Endothelial cell of umbilical vein (primary cell): ENCODE results near the gene S100P. TPM values are rescaled to one million over a fixed set of nuclear protein-coding genes. Genes with fewer than 3 reads are reported as not detected.

Experiments
- BruUV-seq: library from RNA; stranded (reverse); fragments of 400-500 nt; replicated peaks from 2 replicates; lab custom pipeline; 2021; lab: Mats Ljungman, UMichigan
- CTCF ChIA-PET: fragments of 300-600, 350-600 bp; sonication (Branson Sonifier 250); formaldehyde crosslinking; loops from one replicate; lab custom pipeline; 2021; ENCODE audit warnings: antibody characterized with exemption, inconsistent platforms; lab: Charles Lee
- POLR2A ChIA-PET: fragments of 300-600, 350-600 bp; sonication (Branson Sonifier 250); formaldehyde crosslinking; loops from one replicate; lab custom pipeline; 2021; ENCODE audit warnings: antibody characterized with exemption, inconsistent platforms; lab: Charles Lee
- DNase-seq: peaks from one replicate; pipeline ENCODE4 v3.0.0-alpha.2; 2011; ENCODE audit warnings: low read depth, low spot score
- FAIRE-seq: peaks from 2 replicates; lab custom pipeline; 2011; peaks lifted over from hg19 to GRCh38; lab: Jason Lieb, UNC
- H2AFZ ChIP-seq: 2 replicates; pipeline ENCODE4 v1.6.0; 2012; ENCODE audit warnings: low read depth, low read length, control low read depth, inconsistent platforms
- H3K27ac ChIP-seq: 2 replicates; pipeline ENCODE4 v1.5.1; 2011; ENCODE audit warnings: low read depth, mild to moderate bottlenecking, control low read depth, low read length, moderate library complexity; ENCODE audit not compliant: insufficient read depth
- H3K27me3 ChIP-seq, 2 experiments: 2 replicates each; pipeline versions ENCODE4 v1.6.0 to v1.6.1; 2011; ENCODE audit warnings: low read length in 2 of 2, mixed read lengths in 1 of 2; ENCODE audit not compliant: control insufficient read depth in 2 of 2, insufficient read depth in 2 of 2
- H3K36me3 ChIP-seq, 2 experiments: 2 replicates in 1 of 2; 3 replicates in 1 of 2; pipeline ENCODE4 v1.5.1; 2011; ENCODE audit warnings: low read length in 2 of 2, mild to moderate bottlenecking in 1 of 2, moderate library complexity in 1 of 2; ENCODE audit not compliant: control insufficient read depth in 2 of 2, insufficient read depth in 2 of 2; ENCODE audit errors: extremely low read depth in 1 of 2
- H3K4me1 ChIP-seq: 3 replicates; pipeline ENCODE4 v1.5.1; 2011; ENCODE audit warnings: mild to moderate bottlenecking, low read length; ENCODE audit not compliant: control insufficient read depth, insufficient read depth; ENCODE audit errors: extremely low read depth
- H3K4me2 ChIP-seq: 2 replicates; pipeline ENCODE4 v1.6.1; 2011; ENCODE audit warnings: low read length, control low read depth, mixed read lengths; ENCODE audit not compliant: insufficient read depth
- H3K4me3 ChIP-seq, 3 experiments: fragments of 200-600 bp in 1 of 3; sonication (generic), shearing (Covaris generic) in 1 of 3; replicated peaks in 1 of 3; 2 replicates each; pipeline ENCODE4 v1.5.1; 2011 to 2016; ENCODE audit warnings: control low read depth in 3 of 3, low read length in 3 of 3, mild to moderate bottlenecking in 2 of 3, inconsistent platforms in 1 of 3, low read depth in 1 of 3, moderate library complexity in 1 of 3; ENCODE audit not compliant: insufficient read depth in 1 of 3
- H3K79me2 ChIP-seq: 2 replicates; pipeline ENCODE4 v1.6.0; 2012; ENCODE audit warnings: low read length, inconsistent platforms; ENCODE audit not compliant: control insufficient read depth, insufficient read depth
- H3K9ac ChIP-seq: replicated peaks from 2 replicates; pipeline ENCODE3; 2011; ENCODE audit warnings: low read length, control low read depth; ENCODE audit not compliant: insufficient read depth; ENCODE audit errors: extremely low read depth
- H3K9me1 ChIP-seq: replicated peaks from 3 replicates; pipeline ENCODE4 v1.6.0; 2011; ENCODE audit warnings: mild to moderate bottlenecking, low read length; ENCODE audit not compliant: control insufficient read depth, insufficient read depth; ENCODE audit errors: extremely low read depth
- H3K9me3 ChIP-seq: replicated peaks from 2 replicates; pipeline ENCODE4 v1.5.1; 2012; ENCODE audit warnings: low read length, inconsistent platforms; ENCODE audit not compliant: control insufficient read depth, insufficient read depth
- H4K20me1 ChIP-seq: replicated peaks from 2 replicates; pipeline ENCODE3; 2011; ENCODE audit warnings: mild to moderate bottlenecking, low read length; ENCODE audit not compliant: control insufficient read depth, insufficient read depth; ENCODE audit errors: extremely low read depth
- EZH2 ChIP-seq: IDR thresholded peaks from 2 replicates; pipeline ENCODE4 v1.6.1; 2012; ENCODE audit warnings: borderline replicate concordance, low read depth, mild to moderate bottlenecking, moderate library complexity, low read length, inconsistent platforms; ENCODE audit not compliant: severe bottlenecking
- FOS ChIP-seq: IDR thresholded peaks from 2 replicates; pipeline ENCODE4 v1.6.1; 2011; ENCODE audit warnings: mild to moderate bottlenecking, low read length, moderate library complexity, borderline replicate concordance; ENCODE audit not compliant: insufficient read depth
- GATA2 ChIP-seq: IDR thresholded peaks from 2 replicates; pipeline ENCODE4 v1.7.0; 2011; ENCODE audit warnings: low read depth, mild to moderate bottlenecking, moderate library complexity, mixed read lengths, low read length; ENCODE audit not compliant: insufficient read length, insufficient read depth
- JUN ChIP-seq: IDR thresholded peaks from 2 replicates; pipeline ENCODE4 v1.6.1; 2011; ENCODE audit warnings: borderline replicate concordance, low read depth; ENCODE audit not compliant: insufficient read length, insufficient read depth
- MAX ChIP-seq: IDR thresholded peaks from 2 replicates; pipeline ENCODE4 v1.6.1; 2011; ENCODE audit not compliant: insufficient read depth, insufficient read length
- MYC ChIP-seq: IDR thresholded peaks from one replicate; pipeline ENCODE4 v1.6.1; 2011; ENCODE audit warnings: mild to moderate bottlenecking, low read depth, low read length
- POLR2A ChIP-seq: IDR thresholded peaks from 2 replicates; pipeline ENCODE4 v1.6.1; 2012; ENCODE audit warnings: low read depth, mild to moderate bottlenecking, control low read depth, low read length
- POLR2AphosphoS5 ChIP-seq: IDR thresholded peaks from 2 replicates; pipeline ENCODE4 v1.6.1; 2012; ENCODE audit warnings: low read depth, mild to moderate bottlenecking, control low read depth, low read length, moderate library complexity; ENCODE audit not compliant: insufficient read depth
- dilution Hi-C: fragments of 300-500 bp; cut with MboI; formaldehyde crosslinking; loops from one replicate; pipeline ENCODE4 v1.15.0; 2019; ENCODE audit warnings: low sequenced_read_pairs; ENCODE audit not compliant: extremely low pct_ligation_motif_present
- intact Hi-C: fragments of 100-400 bp; cut with micrococcal nuclease; formaldehyde crosslinking; loops from one replicate; pipeline ENCODE4 v1.10.0; 2022
- polyA plus RNA-seq, 4 experiments: library from polyadenylated mRNA; depleted of rRNA in 3 of 4; stranded (reverse) in 3 of 4; unstranded in 1 of 4; fragments of >200 nt; gene quantifications; 2 replicates each; pipeline versions ENCODE4 v1.2.1 to v1.2.3, GENCODE V29; 2011 to 2012; ENCODE audit warnings: missing spikeins in 1 of 4
- total RNA-seq: library from RNA; stranded (reverse); gene quantifications from 2 replicates; pipeline ENCODE4 v1.2.3, GENCODE V29; 2021
- TF ChIP-seq, protein P1 (sequence below), 2 donors: IDR thresholded peaks; 1 replicate in 1 of 2; 2 replicates in 1 of 2; pipeline ENCODE4 v1.5.1; 2011; ENCODE audit warnings: low read length in 2 of 2, mild to moderate bottlenecking in 2 of 2, moderate library complexity in 2 of 2, control low read depth in 1 of 2, inconsistent platforms in 1 of 2, low read depth in 1 of 2; ENCODE audit not compliant: insufficient read depth in 1 of 2; ENCODE audit errors: extremely low read depth in 1 of 2

Gene S100P
- total and polyA plus RNA-seq, 2 donors (not counting 3 experiments of a cell fraction or from before 2014, with no cell fraction given): not detected

DNA sequence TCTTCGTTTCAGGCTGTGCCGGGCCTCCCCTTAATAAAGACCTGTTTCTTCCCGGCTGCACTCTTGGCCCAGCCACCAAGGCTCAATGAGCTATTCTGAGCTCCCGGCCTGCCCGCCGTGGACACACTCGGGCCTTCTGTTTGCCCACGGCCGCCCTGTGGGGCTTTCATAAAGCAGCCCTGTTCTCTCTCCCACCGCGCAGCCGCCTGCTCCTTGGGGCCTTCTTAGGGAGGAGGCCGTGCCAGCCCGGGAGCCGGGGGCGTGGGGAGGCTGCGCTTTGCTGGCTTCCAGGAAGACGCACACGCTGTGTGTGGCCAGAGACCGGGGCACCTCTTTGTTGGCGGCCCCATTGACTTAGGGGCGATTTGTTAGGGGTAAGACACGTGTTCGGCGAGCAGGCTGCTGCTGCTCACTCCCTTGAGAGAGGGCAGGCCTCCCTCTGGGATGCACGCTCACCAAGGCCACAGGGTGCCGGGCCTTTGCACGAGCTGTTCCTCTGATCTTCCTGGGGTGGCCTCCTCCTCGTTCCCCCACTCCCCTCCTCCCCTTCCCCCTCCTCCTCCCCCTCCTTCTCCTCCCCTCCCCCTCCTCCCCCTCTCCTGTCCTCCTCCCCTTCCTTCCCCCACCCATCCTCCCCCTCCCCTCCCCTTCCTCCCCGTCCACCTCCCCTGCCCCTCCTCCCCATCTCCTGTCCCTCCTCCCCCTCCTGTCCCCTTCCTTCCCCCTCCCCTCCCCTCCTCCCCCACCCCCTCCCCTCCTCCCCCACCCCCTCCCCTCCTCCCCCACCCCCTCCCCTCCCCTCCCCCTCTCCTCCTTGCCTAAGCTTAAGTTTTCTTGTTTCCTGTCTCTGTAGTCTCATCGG lies 33.6 kb downstream of the S100P start:
- CTCF ChIA-PET: interaction anchor here (1.7 kb wide), 1 partner anchor 146 kb away, joined by 6 read pairs; no protein-coding TSS in a partner anchor
- no peak overlapping the region for H3K9ac ChIP-seq
- dilution Hi-C loops: no loop called here

More for the DNA sequence above, 33.6 kb downstream of the S100P start:
- FAIRE-seq: no peak
- DNase-seq: no peak
- H2AFZ ChIP-seq: no peak overlapping the region
- no peak overlapping the region for H3K27ac ChIP-seq
- intact Hi-C loops: no loop called here
- H3K36me3 ChIP-seq: no peaks in the 10 kb centered on the region
- TF ChIP-seq JUN (no peak), POLR2AphosphoS5 (no peak), GATA2 (no peak), EZH2 (no peak), MYC (no peak), MAX (no peak), FOS (no peak), POLR2A (no peak)
- TF ChIP-seq, protein P1, sequence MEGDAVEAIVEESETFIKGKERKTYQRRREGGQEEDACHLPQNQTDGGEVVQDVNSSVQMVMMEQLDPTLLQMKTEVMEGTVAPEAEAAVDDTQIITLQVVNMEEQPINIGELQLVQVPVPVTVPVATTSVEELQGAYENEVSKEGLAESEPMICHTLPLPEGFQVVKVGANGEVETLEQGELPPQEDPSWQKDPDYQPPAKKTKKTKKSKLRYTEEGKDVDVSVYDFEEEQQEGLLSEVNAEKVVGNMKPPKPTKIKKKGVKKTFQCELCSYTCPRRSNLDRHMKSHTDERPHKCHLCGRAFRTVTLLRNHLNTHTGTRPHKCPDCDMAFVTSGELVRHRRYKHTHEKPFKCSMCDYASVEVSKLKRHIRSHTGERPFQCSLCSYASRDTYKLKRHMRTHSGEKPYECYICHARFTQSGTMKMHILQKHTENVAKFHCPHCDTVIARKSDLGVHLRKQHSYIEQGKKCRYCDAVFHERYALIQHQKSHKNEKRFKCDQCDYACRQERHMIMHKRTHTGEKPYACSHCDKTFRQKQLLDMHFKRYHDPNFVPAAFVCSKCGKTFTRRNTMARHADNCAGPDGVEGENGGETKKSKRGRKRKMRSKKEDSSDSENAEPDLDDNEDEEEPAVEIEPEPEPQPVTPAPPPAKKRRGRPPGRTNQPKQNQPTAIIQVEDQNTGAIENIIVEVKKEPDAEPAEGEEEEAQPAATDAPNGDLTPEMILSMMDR (IDR thresholded peaks at IDR 0.05; ENCODE audit: extremely low read depth in 1 of 2, insufficient read depth in 1 of 2, low read depth in 1 of 2, low read length in 2 of 2): no peak
- no peaks in the 10 kb centered on the region for H3K4me1 ChIP-seq
- no peaks in the 10 kb centered on the region for H3K79me2 ChIP-seq
- POLR2A ChIA-PET: no interaction called here
- no TSS peak for BruUV-seq
- H3K9me1 ChIP-seq: no peaks in the 10 kb centered on the region
- H3K4me3 ChIP-seq: no peak overlapping the region
- no peak overlapping the region for H3K4me2 ChIP-seq
- H3K9me3 ChIP-seq: no peaks in the 10 kb centered on the region
- no peaks in the 10 kb centered on the region for H3K27me3 ChIP-seq
- no peaks in the 10 kb centered on the region for H4K20me1 ChIP-seq
